COLO668 (cell line): ENCODE results near the gene SHFL.

Source experiments
- DNase-seq: peaks from one replicate; lab custom pipeline; 2025; ENCODE audit not compliant: unreplicated experiment; lab: John Stamatoyannopoulos, UW

Gene SHFL

DNA sequence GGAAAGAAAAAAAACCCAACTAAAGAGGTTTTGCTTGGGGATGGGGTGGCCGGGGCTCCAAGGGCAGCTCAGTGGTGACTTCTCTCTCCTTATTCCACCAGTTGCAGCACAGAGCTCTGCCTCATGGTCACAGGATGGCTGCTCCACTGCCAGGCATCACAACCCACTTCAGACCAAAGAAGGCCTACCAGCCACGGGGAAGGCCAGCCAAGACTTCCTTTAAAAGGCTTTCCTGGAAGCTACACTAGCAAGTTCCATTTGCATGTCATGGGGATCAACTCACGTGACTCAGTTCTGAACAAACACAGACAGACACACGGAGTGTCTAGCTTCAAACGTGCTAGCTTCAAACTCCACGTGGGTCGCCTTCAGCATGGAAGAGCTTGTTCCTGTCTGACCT is 46.8 kb downstream of the SHFL start:
- DNase-seq = no peak

GRCh38 chr19:10133596-10133995 is 47.5 kb downstream of the SHFL start:
- DNase-seq = no peak

- no peak for DNase-seq
Measured at GRCh38 chr19:10134040-10134439, 47.9 kb downstream of the SHFL start.

GRCh38 chr19:10135551-10136334 is 49.6 kb downstream of the SHFL start:
- no peak for DNase-seq

- no peak for DNase-seq
Measured at GRCh38 chr19:10136936-10137335, 50.8 kb downstream of the SHFL start.

DNA sequence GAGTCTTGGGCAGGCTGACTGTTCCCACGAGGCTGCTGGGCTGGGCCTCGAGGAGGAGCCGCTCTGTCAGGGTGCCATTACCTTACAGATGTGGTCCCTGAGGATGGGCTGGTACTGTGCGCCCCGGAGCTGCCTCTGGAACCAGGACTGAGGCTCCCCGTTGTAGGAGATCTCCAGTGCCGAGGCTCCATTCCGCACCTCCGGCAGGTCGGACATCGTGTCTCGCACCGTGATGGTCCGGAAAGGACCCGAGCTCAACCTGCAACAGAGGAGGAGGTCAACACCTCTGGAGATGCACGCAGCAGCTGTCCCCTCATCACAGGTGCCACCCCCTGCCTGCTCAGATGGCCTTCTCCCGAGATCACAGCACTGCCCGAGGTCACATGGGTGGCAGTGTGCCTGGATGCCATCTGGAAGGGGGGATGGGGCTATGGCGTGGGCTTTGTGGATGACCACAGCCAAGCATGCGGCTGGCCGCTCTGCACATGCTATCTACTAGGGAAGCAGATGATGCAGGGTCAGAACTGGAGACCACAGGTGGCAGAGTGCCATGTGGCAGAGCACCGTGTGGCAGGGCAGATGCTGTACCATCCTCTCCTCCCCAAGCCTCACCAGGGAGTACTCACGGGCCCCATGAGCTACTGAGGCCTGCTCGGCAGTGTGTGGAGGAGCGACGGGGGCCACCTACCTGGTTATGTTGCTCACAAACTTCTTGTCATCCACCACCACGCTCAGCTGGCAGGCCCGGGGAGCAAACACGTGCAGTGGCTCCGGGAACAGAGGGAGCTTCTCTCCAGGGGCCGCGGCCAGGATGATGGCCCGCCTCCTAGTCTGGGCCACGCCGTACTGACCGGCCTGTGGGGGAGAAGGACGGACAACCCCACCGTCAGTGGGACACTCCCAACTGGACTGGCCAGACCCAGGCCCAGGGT is 51.9 kb downstream of the SHFL start:
- no peak for DNase-seq

GRCh38 chr19:10138879-10139795 is 53.0 kb downstream of the SHFL start:
- no peak for DNase-seq

- no peak for DNase-seq
Measured at GRCh38 chr19:10139952-10140351, 53.8 kb downstream of the SHFL start.

DNA sequence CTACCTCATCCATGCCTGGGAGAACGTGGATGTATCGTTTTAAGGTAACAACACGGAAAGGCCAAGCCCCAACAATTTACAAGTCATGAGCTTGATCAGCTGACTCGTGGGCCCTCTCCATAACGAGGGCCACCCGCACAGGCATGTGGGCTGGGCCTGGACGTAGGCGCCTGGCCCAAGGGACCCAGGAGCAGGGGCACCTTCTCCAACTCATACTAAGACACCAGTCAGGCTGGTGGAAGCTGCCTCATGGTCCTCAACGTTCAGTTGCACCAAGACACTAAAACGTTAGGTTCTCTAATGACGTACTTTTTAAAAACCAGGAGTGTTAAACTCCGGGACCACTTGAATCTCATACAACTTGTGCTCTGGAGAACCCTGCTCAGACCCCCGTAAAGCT is 55.4 kb downstream of the SHFL start:
- no peak for DNase-seq

DNA sequence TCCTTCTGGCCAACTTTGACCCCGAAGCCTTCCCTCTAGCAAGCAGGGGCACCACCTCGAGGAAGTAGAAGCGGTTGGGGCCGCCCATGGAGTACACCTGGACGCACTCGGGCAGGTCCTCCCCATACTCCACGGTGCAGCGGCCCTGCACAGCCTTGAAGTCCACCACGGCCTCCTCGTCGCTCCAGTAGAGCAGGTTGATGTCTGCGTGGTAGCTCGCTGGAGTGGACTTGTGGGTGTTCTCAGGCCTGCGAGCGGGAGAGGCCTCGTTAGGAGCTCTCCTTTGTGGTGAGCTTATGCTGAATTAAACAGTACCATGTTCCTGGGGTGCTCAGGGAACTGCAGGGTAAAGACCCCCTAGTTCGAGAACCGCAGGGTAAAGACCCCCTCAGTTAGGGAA is 55.9 kb downstream of the SHFL start:
- no peak for DNase-seq
